ENCODE results near the gene CLEC2A.
A peak's percentile ranks its signal among the peaks of the same experiment; 100 is the strongest.
"Not testable (repeated sequence)": the region's sequence is repeated elsewhere in the genome, so short reads cannot be mapped to it uniquely, and the experiment has no call there.

CLEC2A gene

DNA sequence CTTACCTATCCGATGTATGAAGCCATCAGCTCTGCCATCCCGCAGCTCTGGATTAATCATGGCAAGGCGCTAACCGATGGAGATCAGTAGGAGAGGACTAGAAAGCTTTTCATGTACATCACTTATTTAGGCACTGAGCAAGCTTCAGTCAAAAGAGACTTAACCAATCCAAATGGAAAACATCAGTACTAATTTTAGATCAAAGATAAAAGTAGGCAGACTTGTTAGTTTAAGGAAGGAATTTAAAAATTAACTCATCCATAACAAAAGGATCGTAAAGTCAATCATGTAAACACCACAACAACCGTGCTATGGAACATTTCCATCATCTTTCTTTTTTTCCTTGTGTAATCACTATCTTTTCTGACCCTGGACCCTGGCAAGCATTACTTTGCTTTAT is at the start of gene CLEC2A:
Gene CLEC2A, minus strand, starts transcription at position 101 of the 400 bp plus-strand sequence. Its CDS starts 41 bp downstream, at position 60.
- Histone ChIP-seq H3F3A (ENCODE audit: insufficient read depth, low read length) (no peaks in the 10 kb centered on the region), H3K27ac (ENCODE audit: low read depth, low read length, poor library complexity, severe bottlenecking) (no peak within 1 kb of the TSS), H3K4me2 (ENCODE audit: low read length) (no peak within 1 kb of the TSS), H4K20me1 (ENCODE audit: insufficient read depth, low read length) (no peaks in the 10 kb centered on the region), H3K79me2 (ENCODE audit: insufficient read depth, low read length) (no peaks in the 10 kb centered on the region), H3K4me1 (ENCODE audit: insufficient read depth, low read length, severe bottlenecking) (peaks cover 10% of the 10 kb centered on the region), H2AFZ (ENCODE audit: low read length) (no peak within 1 kb of the TSS), H3K4me3 (ENCODE audit: low read depth, low read length, poor library complexity, severe bottlenecking) (no peak within 1 kb of the TSS), H3K9ac (ENCODE audit: low read length) (no peak within 1 kb of the TSS), H3K36me3 (ENCODE audit: insufficient read depth, low read length) (no peaks in the 10 kb centered on the region), H3K27me3 (ENCODE audit: insufficient read depth, low read length) (0 out of 2 replicates have a peak, but pooled peaks cover 4% of the 10 kb centered on the region), H3K9me2 (ENCODE audit: low read depth, low read length) (no peaks in the 10 kb centered on the region), H3K9me3 (ENCODE audit: low read length) (no peaks in the 10 kb centered on the region)
- TF ChIP-seq CTCF (IDR thresholded peaks at IDR 0.05; ENCODE audit: low read length): no peak

- no peaks in the 10 kb centered on the region for H4K20me1 ChIP-seq (ENCODE audit: insufficient read depth, low read length)
- no peak overlapping the region for H3K4me3 ChIP-seq (ENCODE audit: low read depth, low read length, poor library complexity, severe bottlenecking)
- H3K27ac ChIP-seq (ENCODE audit: low read depth, low read length, poor library complexity, severe bottlenecking): no peak overlapping the region
- 0 out of 2 replicates have a peak overlapping the region, but pooled peaks have one; percentile 47 for H2AFZ ChIP-seq (ENCODE audit: low read length)
- H3K36me3 ChIP-seq (ENCODE audit: insufficient read depth, low read length): no peaks in the 10 kb centered on the region
- TF ChIP-seq EZH2 (IDR thresholded peaks at IDR 0.05; ENCODE audit: borderline replicate concordance, low read length): no peak
- no peak for TF ChIP-seq CTCF (IDR thresholded peaks at IDR 0.05; ENCODE audit: low read length)
- H3K9me3 ChIP-seq (ENCODE audit: low read length): no peaks in the 10 kb centered on the region; the same call in 1 of the 2 replicates
- H3K4me1 ChIP-seq (ENCODE audit: insufficient read depth, low read length, severe bottlenecking): no peaks in the 10 kb centered on the region
- H3F3A ChIP-seq (ENCODE audit: insufficient read depth, low read length): no peaks in the 10 kb centered on the region; the same call in 1 of the 2 replicates
- H3K9ac ChIP-seq (ENCODE audit: low read length): no peak overlapping the region
- no peaks in the 10 kb centered on the region for H3K27me3 ChIP-seq (ENCODE audit: insufficient read depth, low read length)
- H3K79me2 ChIP-seq (ENCODE audit: insufficient read depth, low read length): no peaks in the 10 kb centered on the region
- H3K9me2 ChIP-seq (ENCODE audit: low read depth, low read length): no peaks in the 10 kb centered on the region
- H3K4me2 ChIP-seq (ENCODE audit: low read length): no peak overlapping the region
Measured at GRCh38 chr12:9980126-9980525, 48.0 kb upstream of the CLEC2A start.

DNA sequence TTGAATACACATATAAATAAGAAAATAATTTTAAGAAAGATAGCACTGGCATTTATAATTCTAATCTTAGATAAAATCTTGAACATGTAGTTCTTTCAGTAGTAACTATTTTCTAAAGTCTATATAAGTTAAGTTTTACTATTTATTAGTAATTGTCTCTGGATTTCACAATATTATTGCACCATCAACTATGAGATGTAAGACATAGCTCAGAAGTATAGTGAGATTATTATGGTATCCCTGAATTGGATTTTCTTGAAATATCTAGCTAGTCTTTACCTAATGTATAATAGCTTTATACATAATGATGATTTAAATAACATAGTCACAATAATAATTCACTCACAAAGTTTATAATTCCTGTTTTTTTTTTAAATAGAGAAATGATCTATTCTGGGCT is 45.7 kb upstream of the CLEC2A start:
- no peak overlapping the region for H3K9ac ChIP-seq (ENCODE audit: low read length)
- H3K4me3 ChIP-seq (ENCODE audit: low read depth, low read length, poor library complexity, severe bottlenecking): no peak overlapping the region
- H3K79me2 ChIP-seq (ENCODE audit: insufficient read depth, low read length): no peaks in the 10 kb centered on the region
- no peaks in the 10 kb centered on the region for H3K36me3 ChIP-seq (ENCODE audit: insufficient read depth, low read length)
- no peaks in the 10 kb centered on the region for H3K27me3 ChIP-seq (ENCODE audit: insufficient read depth, low read length)
- no peaks in the 10 kb centered on the region; the same call in 1 of the 2 replicates for H3K9me3 ChIP-seq (ENCODE audit: low read length)
- H2AFZ ChIP-seq (ENCODE audit: low read length): no peak overlapping the region
- H3K4me2 ChIP-seq (ENCODE audit: low read length): no peak overlapping the region
- no peak overlapping the region for H3K27ac ChIP-seq (ENCODE audit: low read depth, low read length, poor library complexity, severe bottlenecking)
- H3F3A ChIP-seq (ENCODE audit: insufficient read depth, low read length): no peaks in the 10 kb centered on the region; the same call in 1 of the 2 replicates
- H3K4me1 ChIP-seq (ENCODE audit: insufficient read depth, low read length, severe bottlenecking): no peaks in the 10 kb centered on the region
- no peaks in the 10 kb centered on the region for H3K9me2 ChIP-seq (ENCODE audit: low read depth, low read length)
- TF ChIP-seq EZH2 (IDR thresholded peaks at IDR 0.05; ENCODE audit: borderline replicate concordance, low read length) (no peak), CTCF (IDR thresholded peaks at IDR 0.05; ENCODE audit: low read length) (no peak)
- no peaks in the 10 kb centered on the region for H4K20me1 ChIP-seq (ENCODE audit: insufficient read depth, low read length)

DNA sequence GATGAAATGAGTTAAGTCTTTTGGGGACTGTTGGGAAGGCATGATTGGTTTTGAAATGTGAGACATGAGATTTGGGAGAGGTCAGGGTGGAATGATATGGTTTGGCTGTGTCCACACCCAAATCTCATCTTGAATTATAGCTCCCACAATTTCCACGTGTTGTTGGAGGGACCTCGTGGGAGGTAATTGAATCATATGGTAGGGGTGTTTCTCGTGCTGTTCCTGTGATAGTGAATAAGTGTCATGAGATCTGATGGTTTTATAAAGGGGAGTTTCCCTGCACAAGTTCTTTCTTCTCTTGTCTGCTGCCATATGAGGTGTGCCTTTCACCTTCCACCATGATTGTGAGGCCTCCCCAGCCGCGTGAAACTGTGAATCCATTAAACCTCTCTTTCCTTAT is 44.5 kb upstream of the CLEC2A start:
- not testable (repeated sequence) for H3K4me2 ChIP-seq (ENCODE audit: low read length); H3K27ac ChIP-seq (ENCODE audit: low read depth, low read length, poor library complexity, severe bottlenecking); H3K9me3 ChIP-seq (ENCODE audit: low read length); H4K20me1 ChIP-seq (ENCODE audit: insufficient read depth, low read length); H3K27me3 ChIP-seq (ENCODE audit: insufficient read depth, low read length); H3K9ac ChIP-seq (ENCODE audit: low read length); H3F3A ChIP-seq (ENCODE audit: insufficient read depth, low read length); H3K4me3 ChIP-seq (ENCODE audit: low read depth, low read length, poor library complexity, severe bottlenecking); H3K9me2 ChIP-seq (ENCODE audit: low read depth, low read length); H3K36me3 ChIP-seq (ENCODE audit: insufficient read depth, low read length); H3K4me1 ChIP-seq (ENCODE audit: insufficient read depth, low read length, severe bottlenecking); H3K79me2 ChIP-seq (ENCODE audit: insufficient read depth, low read length); H2AFZ ChIP-seq (ENCODE audit: low read length)
